ENCODE results near the gene TGFBI. TPM values are rescaled to one million over a fixed set of nuclear protein-coding genes. Genes with fewer than 3 reads are reported as not detected.

TGFBI gene
- total RNA-seq, 1 donor from 2014 or later: 43.2 TPM

DNA sequence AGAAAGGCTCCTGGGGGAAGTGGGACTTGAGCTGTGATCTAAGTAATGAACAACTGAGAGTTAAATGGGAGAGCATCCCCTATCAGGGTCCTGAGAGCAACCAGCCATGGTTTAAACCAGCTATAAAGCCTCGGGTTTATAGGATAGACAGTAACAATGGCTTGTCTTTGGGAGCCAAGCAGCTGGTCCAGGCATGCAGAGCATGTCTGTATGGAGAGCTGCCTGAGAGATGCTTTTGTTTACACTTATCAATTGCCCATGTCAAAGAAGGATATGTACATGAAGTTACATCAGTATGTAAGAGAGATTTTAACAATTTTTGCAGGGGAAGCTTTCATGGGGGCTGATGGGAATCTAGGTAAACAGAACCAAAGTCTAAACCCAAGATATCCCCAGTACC, 4.4 kb downstream of the TGFBI start:
- H3K36me3 ChIP-seq: no peaks in the 10 kb centered on the region
- no peak for DNase-seq (ENCODE audit: extremely low spot score in 2 of 2)
- no peak overlapping the region for H3K4me3 ChIP-seq
- no peaks in the 10 kb centered on the region for H3K27me3 ChIP-seq
- H3K4me1 ChIP-seq: peaks cover 39% of the 10 kb centered on the region
- TF ChIP-seq, protein P1, sequence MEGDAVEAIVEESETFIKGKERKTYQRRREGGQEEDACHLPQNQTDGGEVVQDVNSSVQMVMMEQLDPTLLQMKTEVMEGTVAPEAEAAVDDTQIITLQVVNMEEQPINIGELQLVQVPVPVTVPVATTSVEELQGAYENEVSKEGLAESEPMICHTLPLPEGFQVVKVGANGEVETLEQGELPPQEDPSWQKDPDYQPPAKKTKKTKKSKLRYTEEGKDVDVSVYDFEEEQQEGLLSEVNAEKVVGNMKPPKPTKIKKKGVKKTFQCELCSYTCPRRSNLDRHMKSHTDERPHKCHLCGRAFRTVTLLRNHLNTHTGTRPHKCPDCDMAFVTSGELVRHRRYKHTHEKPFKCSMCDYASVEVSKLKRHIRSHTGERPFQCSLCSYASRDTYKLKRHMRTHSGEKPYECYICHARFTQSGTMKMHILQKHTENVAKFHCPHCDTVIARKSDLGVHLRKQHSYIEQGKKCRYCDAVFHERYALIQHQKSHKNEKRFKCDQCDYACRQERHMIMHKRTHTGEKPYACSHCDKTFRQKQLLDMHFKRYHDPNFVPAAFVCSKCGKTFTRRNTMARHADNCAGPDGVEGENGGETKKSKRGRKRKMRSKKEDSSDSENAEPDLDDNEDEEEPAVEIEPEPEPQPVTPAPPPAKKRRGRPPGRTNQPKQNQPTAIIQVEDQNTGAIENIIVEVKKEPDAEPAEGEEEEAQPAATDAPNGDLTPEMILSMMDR (IDR thresholded peaks at IDR 0.05): no peak
- no peak for TF ChIP-seq POLR2A (IDR thresholded peaks at IDR 0.05)
- TF ChIP-seq POLR2AphosphoS5 (IDR thresholded peaks at IDR 0.05; ENCODE audit: insufficient read depth in 1 of 2, low read depth in 1 of 2): no peak
- no peaks in the 10 kb centered on the region for H3K9me3 ChIP-seq
- intact Hi-C loops (cut with DNase I): no loop called here
- no peak overlapping the region for H3K27ac ChIP-seq

DNA sequence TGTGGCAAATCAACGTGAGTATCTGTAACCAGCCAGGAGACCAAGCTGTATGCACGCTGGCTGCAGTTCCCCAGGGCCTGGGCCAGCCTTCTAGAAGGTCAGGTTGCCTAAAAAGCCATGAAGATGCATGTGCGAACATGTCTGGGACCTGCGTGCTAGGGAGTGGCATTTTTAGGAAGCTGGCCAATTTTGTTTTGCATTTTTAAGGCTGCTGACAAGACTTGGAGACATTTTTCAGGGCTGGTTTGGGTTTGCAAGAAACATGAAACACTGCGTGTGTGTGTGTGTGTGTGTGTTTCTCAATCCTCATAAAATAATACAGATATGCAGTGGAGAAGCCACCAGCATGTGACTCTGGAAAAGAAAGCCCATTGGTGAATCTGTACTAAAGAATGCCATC, 5.1 kb downstream of the TGFBI start:
- DNase-seq (ENCODE audit: extremely low spot score in 2 of 2): no peak
- TF ChIP-seq, protein P1 (IDR thresholded peaks at IDR 0.05): no peak
- TF ChIP-seq POLR2A (IDR thresholded peaks at IDR 0.05): no peak
- TF ChIP-seq POLR2AphosphoS5 (IDR thresholded peaks at IDR 0.05; ENCODE audit: insufficient read depth in 1 of 2, low read depth in 1 of 2): no peak
- Histone ChIP-seq H3K4me1 (peaks cover 38% of the 10 kb centered on the region), H3K9me3 (no peaks in the 10 kb centered on the region), H3K27ac (no peak overlapping the region), H3K27me3 (no peaks in the 10 kb centered on the region), H3K4me3 (no peak overlapping the region), H3K36me3 (no peaks in the 10 kb centered on the region)
- intact Hi-C loops (cut with DNase I): no loop called here

DNA sequence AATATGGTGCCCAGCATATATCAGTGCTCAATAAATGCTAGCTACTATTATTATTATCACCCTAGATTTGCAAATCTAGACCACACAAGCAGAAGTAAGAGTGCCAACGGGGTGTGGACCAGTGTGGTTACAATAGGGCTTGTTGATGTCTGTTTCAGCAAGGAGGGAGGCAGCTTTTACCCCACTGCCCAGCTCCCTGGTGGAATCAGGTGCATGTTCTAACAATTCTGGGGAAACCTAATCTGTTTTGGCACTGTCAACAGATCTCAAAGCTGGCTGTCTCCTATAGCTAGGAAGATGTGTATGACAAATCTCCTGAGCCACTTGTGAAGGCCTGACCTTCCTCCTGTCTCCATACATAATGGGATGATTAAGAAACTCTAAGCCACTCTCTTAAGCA, 5.7 kb downstream of the TGFBI start:
- H3K9me3 ChIP-seq: no peaks in the 10 kb centered on the region
- H3K4me3 ChIP-seq: no peak overlapping the region
- H3K27me3 ChIP-seq: no peaks in the 10 kb centered on the region
- H3K36me3 ChIP-seq: no peaks in the 10 kb centered on the region
- TF ChIP-seq POLR2A (IDR thresholded peaks at IDR 0.05) (no peak), POLR2AphosphoS5 (IDR thresholded peaks at IDR 0.05; ENCODE audit: insufficient read depth in 1 of 2, low read depth in 1 of 2) (no peak)
- TF ChIP-seq, protein P1 (IDR thresholded peaks at IDR 0.05): no peak
- no peak for DNase-seq (ENCODE audit: extremely low spot score in 2 of 2)
- intact Hi-C loops (cut with DNase I): no loop called here
- no peak overlapping the region for H3K27ac ChIP-seq
- H3K4me1 ChIP-seq: peaks cover 32% of the 10 kb centered on the region

DNA sequence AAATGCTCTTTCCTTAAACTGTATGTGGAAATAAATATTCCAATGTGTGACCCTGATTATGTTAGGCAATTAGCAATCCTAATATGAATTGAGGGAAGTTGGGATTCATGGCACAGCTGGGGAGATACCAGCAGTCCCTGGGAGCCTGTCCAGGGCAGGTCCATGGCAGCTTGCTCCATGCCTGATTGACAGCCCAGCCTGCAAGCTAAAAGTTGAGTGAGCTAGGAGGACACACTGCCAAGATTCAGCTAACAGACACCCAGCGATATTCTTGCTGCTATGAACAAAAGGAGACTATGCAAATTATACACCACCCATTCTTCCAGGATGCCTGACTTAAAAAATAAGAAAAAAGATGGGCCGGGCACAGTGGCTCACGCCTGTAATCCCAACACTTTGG, 6.2 kb downstream of the TGFBI start:
- no peak for DNase-seq (ENCODE audit: extremely low spot score in 2 of 2)
- Histone ChIP-seq H3K27me3 (no peaks in the 10 kb centered on the region), H3K4me1 (peaks cover 28% of the 10 kb centered on the region), H3K4me3 (no peak overlapping the region), H3K9me3 (no peaks in the 10 kb centered on the region), H3K36me3 (no peaks in the 10 kb centered on the region), H3K27ac (no peak overlapping the region)
- TF ChIP-seq, protein P1 (IDR thresholded peaks at IDR 0.05): no peak
- TF ChIP-seq POLR2AphosphoS5 (IDR thresholded peaks at IDR 0.05; ENCODE audit: insufficient read depth in 1 of 2, low read depth in 1 of 2) (no peak), POLR2A (IDR thresholded peaks at IDR 0.05) (no peak)
- intact Hi-C loops (cut with DNase I): no loop called here

DNA sequence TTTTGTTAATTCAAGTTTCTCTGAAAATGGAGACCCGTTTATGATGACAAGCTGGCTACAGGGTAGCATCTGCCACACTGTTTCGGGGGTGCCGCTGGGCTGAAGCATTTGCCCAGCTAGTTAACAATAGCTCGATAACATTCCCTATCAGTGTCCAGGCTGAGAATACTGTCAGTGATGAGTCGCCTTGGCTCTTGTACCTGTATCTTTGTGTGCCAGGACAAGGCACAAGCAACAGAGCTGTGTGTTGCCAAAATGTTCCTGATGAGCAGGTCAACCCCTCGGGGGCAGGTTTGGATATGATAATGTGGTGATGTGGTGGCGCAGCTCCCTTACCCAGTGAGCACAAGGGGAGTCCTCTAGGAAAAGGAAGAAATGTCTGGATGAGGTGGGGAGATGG, 7.0 kb downstream of the TGFBI start:
- DNase-seq (ENCODE audit: extremely low spot score in 2 of 2): no peak
- Histone ChIP-seq H3K27me3 (no peaks in the 10 kb centered on the region), H3K36me3 (no peaks in the 10 kb centered on the region), H3K4me1 (peaks cover 28% of the 10 kb centered on the region), H3K27ac (no peak overlapping the region), H3K9me3 (no peaks in the 10 kb centered on the region), H3K4me3 (no peak overlapping the region)
- TF ChIP-seq, protein P1 (IDR thresholded peaks at IDR 0.05): no peak
- no peak for TF ChIP-seq POLR2AphosphoS5 (IDR thresholded peaks at IDR 0.05; ENCODE audit: insufficient read depth in 1 of 2, low read depth in 1 of 2)
- TF ChIP-seq POLR2A (IDR thresholded peaks at IDR 0.05): no peak
- intact Hi-C loops (cut with DNase I): no loop called here
